ENCODE measurements around the gene TSHZ2. TPM values are rescaled to one million over a fixed set of nuclear protein-coding genes. Genes with fewer than 3 reads are reported as not detected.

TSHZ2 gene
- total and polyA plus RNA-seq, 2 of the 4 experiments (the other 2 are of a cell fraction) = under 0.01 to 0.02 TPM

GRCh38 chr20:53265304-53265875, 293.2 kb downstream of the TSHZ2 start:
- Histone ChIP-seq H3K79me1 (ENCODE audit: low read depth in 1 of 2, low read length in 2 of 2) (no peaks in the 10 kb centered on the region), H3K4me3 (ENCODE audit: insufficient read depth, low read depth, low read length) (no peak overlapping the region), H2AK9ac (replicated peaks; ENCODE audit: low read depth, low read length, poor library complexity) (no peak overlapping the region), H4K5ac (ENCODE audit: low read depth, low read length) (no peak overlapping the region), H3K4me2 (ENCODE audit: low read depth, low read length) (no peak overlapping the region), H3K56ac (ENCODE audit: extremely low read depth, insufficient read depth, low read length) (no peak overlapping the region), H4K20me1 (ENCODE audit: insufficient read depth, low read length) (no peaks in the 10 kb centered on the region), H3K9ac (ENCODE audit: low read depth, low read length) (no peak overlapping the region), H2BK20ac (ENCODE audit: low read depth, low read length) (no peak overlapping the region), H3K4me1 (ENCODE audit: control insufficient read depth, insufficient read depth, low read length) (no peaks in the 10 kb centered on the region), H3K9me1 (ENCODE audit: insufficient read depth, low read length) (no peaks in the 10 kb centered on the region), H3K4ac (ENCODE audit: low read depth, low read length) (no peak overlapping the region), H3K23ac (ENCODE audit: low read depth, low read length) (no peak overlapping the region), H2BK5ac (ENCODE audit: low read depth, low read length, poor library complexity, severe bottlenecking) (no peak overlapping the region), H2AFZ (replicated peaks; ENCODE audit: low read length, poor library complexity) (no peak overlapping the region), H2AK5ac (ENCODE audit: low read depth, low read length) (no peak overlapping the region), H4K8ac (ENCODE audit: low read depth in 2 of 2, low read length in 2 of 2) (no peak overlapping the region), H3K18ac (ENCODE audit: low read depth, low read length) (no peak overlapping the region), H3K36me3 (ENCODE audit: control insufficient read depth, insufficient read depth, low read length) (no peaks in the 10 kb centered on the region), H3K14ac (replicated peaks; ENCODE audit: low read depth, low read length) (no peak overlapping the region), H4K91ac (ENCODE audit: insufficient read depth, low read depth, low read length) (no peak overlapping the region), H3K9me3 (ENCODE audit: control insufficient read depth, insufficient read depth, low read length) (no peaks in the 10 kb centered on the region), H2BK15ac (ENCODE audit: low read depth, low read length) (no peak overlapping the region), H3K27ac (ENCODE audit: insufficient read depth, low read length) (no peak overlapping the region), H3K27me3 (ENCODE audit: control insufficient read depth, insufficient read depth, low read length) (no peaks in the 10 kb centered on the region), H2BK120ac (ENCODE audit: low read depth, low read length) (no peak overlapping the region)
- ChIA-PET POLR2A (ENCODE audit: unreplicated experiment) (no interaction called here), CTCF (no interaction called here)
- TF ChIP-seq BHLHE40 (IDR thresholded peaks at IDR 0.05; ENCODE audit: low read depth, low read length) (no peak), MAFK (IDR thresholded peaks at IDR 0.05; ENCODE audit: low read depth, low read length) (no peak), ELK1 (IDR thresholded peaks at IDR 0.05; ENCODE audit: borderline replicate concordance, low read depth, low read length) (no peak), RCOR1 (IDR thresholded peaks at IDR 0.05; ENCODE audit: insufficient replicate concordance, low read length) (no peak), MAZ (IDR thresholded peaks at IDR 0.05; ENCODE audit: borderline replicate concordance, low read depth, low read length) (no peak), SMC3 (IDR thresholded peaks at IDR 0.05; ENCODE audit: low read depth, low read length) (no peak), POLR2A (IDR thresholded peaks at IDR 0.05; ENCODE audit: low read depth, low read length) (no peak), CHD1 (IDR thresholded peaks at IDR 0.05; ENCODE audit: low read depth, low read length) (no peak), FOS (IDR thresholded peaks at IDR 0.05; ENCODE audit: low read depth, low read length) (no peak), CTCF (conservative IDR thresholded peaks at IDR 0.05; ENCODE audit: low read depth, low read length) (no peak), CEBPB (IDR thresholded peaks at IDR 0.05; ENCODE audit: low read depth, low read length) (no peak), MXI1 (IDR thresholded peaks at IDR 0.05; ENCODE audit: borderline replicate concordance, low read depth, low read length) (no peak), USF2 (IDR thresholded peaks at IDR 0.05; ENCODE audit: low read depth, low read length) (no peak), NFE2L2 (IDR thresholded peaks at IDR 0.05; ENCODE audit: low read depth, low read length) (no peak), RFX5 (IDR thresholded peaks at IDR 0.05; ENCODE audit: low read depth, low read length) (no peak), RAD21 (IDR thresholded peaks at IDR 0.05; ENCODE audit: low read length) (no peak)
- no TSS peak for BruUV-seq (replicated peaks)
- ATAC-seq (ENCODE audit: low read depth) (no peak), DNase-seq (no peak)
- intact Hi-C loops (cut with micrococcal nuclease) = no loop called here
- in situ Hi-C loops (cut with MboI; ENCODE audit: low sequenced_read_pairs) = no loop called here
- 67% methylated on average over 1 of the region's 8 CpGs; no CpG with 5 or more reads in 1 of the 2 experiments for WGBS, 2 experiments (ENCODE audit: extremely low coverage in 2 of 2, insufficient read length in 1 of 2)
- dilution Hi-C loops (cut with HindIII; ENCODE audit: low sequenced_read_pairs, unreplicated experiment) = no loop called here

Measured in IMR-90 (cell line).